H9 (cell line): ENCODE results near the gene PMP22. TPM values are rescaled to one million over a fixed set of nuclear protein-coding genes. Genes with fewer than 3 reads are reported as not detected.
A peak's percentile ranks its signal among the peaks of the same experiment; 100 is the strongest.

ENCODE experiments used
- DNase-seq: peaks from one replicate; pipeline ENCODE4 v3.0.0-alpha.2; 2017
- H2AFZ ChIP-seq: one replicate; pipeline ENCODE4 v1.6.1; 2013; ENCODE audit warnings: mild to moderate bottlenecking, low read length, control low read depth, moderate library complexity
- H2AK5ac ChIP-seq: 2 replicates; pipeline ENCODE4 v1.6.1; 2013; ENCODE audit warnings: low read length, control low read depth, mixed read lengths; ENCODE audit not compliant: insufficient read length
- H2BK120ac ChIP-seq: one replicate; pipeline ENCODE4 v1.6.1; 2013; ENCODE audit warnings: low read depth, mild to moderate bottlenecking, low read length, control low read depth, inconsistent platforms; ENCODE audit not compliant: poor library complexity, severe bottlenecking
- H2BK12ac ChIP-seq: 2 replicates; pipeline ENCODE4 v1.6.1; 2013; ENCODE audit warnings: low read length, control low read depth, mixed read lengths, low read depth; ENCODE audit not compliant: insufficient read length
- H2BK15ac ChIP-seq: 2 replicates; pipeline ENCODE4 v1.6.1; 2013; ENCODE audit warnings: low read depth, low read length, control low read depth
- H2BK20ac ChIP-seq: one replicate; pipeline ENCODE4 v1.6.1; 2013; ENCODE audit warnings: low read depth, mild to moderate bottlenecking, low read length, control low read depth, inconsistent platforms; ENCODE audit not compliant: poor library complexity, severe bottlenecking
- H2BK5ac ChIP-seq: 2 replicates; pipeline ENCODE4 v1.6.1; 2013; ENCODE audit warnings: low read length, control low read depth, mixed read lengths; ENCODE audit not compliant: insufficient read length
- H3K14ac ChIP-seq: 2 replicates; pipeline ENCODE4 v1.6.1; 2013; ENCODE audit warnings: low read length, control low read depth; ENCODE audit not compliant: insufficient read depth
- H3K18ac ChIP-seq: 2 replicates; pipeline ENCODE4 v1.6.1; 2013; ENCODE audit warnings: low read depth, mild to moderate bottlenecking, mixed read lengths, low read length, control low read depth; ENCODE audit not compliant: insufficient read length
- H3K23ac ChIP-seq: 2 replicates; pipeline ENCODE4 v1.6.1; 2013; ENCODE audit warnings: low read length, control low read depth, mixed read lengths, low read depth; ENCODE audit not compliant: insufficient read length
- H3K23me2 ChIP-seq: 2 replicates; pipeline ENCODE4 v1.6.1; 2013; ENCODE audit warnings: low read depth, mild to moderate bottlenecking, mixed read lengths, low read length, control low read depth; ENCODE audit not compliant: insufficient read length, poor library complexity, severe bottlenecking
- H3K27ac ChIP-seq: 2 replicates; pipeline ENCODE4 v1.5.1; 2013; ENCODE audit warnings: low read length, control low read depth, mixed read lengths, low read depth; ENCODE audit not compliant: insufficient read length
- H3K27me3 ChIP-seq: 2 replicates; pipeline ENCODE4 v1.6.1; 2013; ENCODE audit warnings: low read length, control low read depth, inconsistent platforms; ENCODE audit not compliant: insufficient read depth
- H3K4ac ChIP-seq: 2 replicates; pipeline ENCODE4 v1.6.1; 2013; ENCODE audit warnings: low read depth, mild to moderate bottlenecking, control low read depth, inconsistent platforms, low read length, moderate library complexity
- H3K4me1 ChIP-seq: 2 replicates; pipeline ENCODE4 v1.6.1; 2013; ENCODE audit warnings: low read length, control low read depth, inconsistent platforms; ENCODE audit not compliant: insufficient read depth
- H3K4me2 ChIP-seq: 2 replicates; pipeline ENCODE4 v1.6.1; 2013; ENCODE audit warnings: low read length, control low read depth, mixed read lengths; ENCODE audit not compliant: insufficient read length, insufficient read depth
- H3K56ac ChIP-seq: 2 replicates; pipeline ENCODE4 v1.6.1; 2013; ENCODE audit warnings: low read depth, mild to moderate bottlenecking, mixed read lengths, low read length, control low read depth; ENCODE audit not compliant: insufficient read length
- H3K79me1 ChIP-seq: 2 replicates; pipeline ENCODE4 v1.6.1; 2013; ENCODE audit warnings: low read depth, mild to moderate bottlenecking, moderate library complexity, low read length, control low read depth, inconsistent platforms; ENCODE audit not compliant: insufficient read depth, poor library complexity, severe bottlenecking
- H3K79me2 ChIP-seq: 2 replicates; pipeline ENCODE4 v1.6.1; 2013; ENCODE audit warnings: low read length, control low read depth, inconsistent platforms; ENCODE audit not compliant: insufficient read depth
- H3K9ac ChIP-seq: 2 replicates; pipeline ENCODE4 v1.6.1; 2013; ENCODE audit warnings: low read length, control low read depth, mixed read lengths; ENCODE audit not compliant: insufficient read length; ENCODE audit errors: extremely low read depth
- H3K9me3 ChIP-seq: one replicate; pipeline ENCODE4 v1.6.1; 2013; ENCODE audit warnings: low read depth, low read length, inconsistent platforms; ENCODE audit not compliant: control insufficient read depth
- H3T11ph ChIP-seq: one replicate; pipeline ENCODE4 v1.6.1; 2013; ENCODE audit warnings: mild to moderate bottlenecking, low read length, control low read depth, inconsistent platforms
- H4K20me1 ChIP-seq: one replicate; pipeline ENCODE4 v1.6.1; 2013; ENCODE audit not compliant: control insufficient read depth, insufficient read length, insufficient read depth
- H4K5ac ChIP-seq: 2 replicates; pipeline ENCODE4 v1.6.1; 2013; ENCODE audit warnings: low read depth, mild to moderate bottlenecking, mixed read lengths, low read length, control low read depth; ENCODE audit not compliant: insufficient read length
- H4K8ac ChIP-seq: replicated peaks from 2 replicates; pipeline ENCODE4 v1.6.1; 2013; ENCODE audit warnings: low read length, control low read depth, mixed read lengths, low read depth; ENCODE audit not compliant: insufficient read length
- H4K91ac ChIP-seq: 2 replicates; pipeline ENCODE4 v1.6.1; 2013; ENCODE audit warnings: low read depth, mild to moderate bottlenecking, moderate library complexity, mixed read lengths, low read length, control low read depth; ENCODE audit not compliant: insufficient read length
- H3K27ac Mint-ChIP-seq, 3 experiments: 2 replicates in 2 of 3; 3 replicates in 1 of 3; pipeline ENCODE4 v1.8.0; 2020 to 2021; ENCODE audit warnings: mixed read lengths in 3 of 3, mild to moderate bottlenecking in 1 of 3, moderate library complexity in 1 of 3
- H3K27me3 Mint-ChIP-seq: 2 replicates; pipeline ENCODE4 v1.8.0; 2021; ENCODE audit warnings: low read depth, mild to moderate bottlenecking, moderate library complexity, mixed read lengths
- H3K36me3 Mint-ChIP-seq, 3 experiments: 2 replicates in 2 of 3; 3 replicates in 1 of 3; pipeline ENCODE4 v1.8.0; 2020 to 2021; ENCODE audit warnings: low read depth in 3 of 3, mixed read lengths in 3 of 3; ENCODE audit not compliant: insufficient read depth in 1 of 3
- H3K4me1 Mint-ChIP-seq, 2 experiments: 2 replicates each; pipeline ENCODE4 v1.8.0; 2020; ENCODE audit warnings: mixed read lengths in 2 of 2
- H3K4me3 Mint-ChIP-seq, 2 experiments: 2 replicates in 1 of 2; 3 replicates in 1 of 2; pipeline ENCODE4 v1.8.0; 2020 to 2021; ENCODE audit warnings: mild to moderate bottlenecking in 2 of 2, mixed read lengths in 2 of 2, moderate library complexity in 1 of 2
- H3K9me3 Mint-ChIP-seq, 2 experiments: 2 replicates in 1 of 2; 3 replicates in 1 of 2; pipeline ENCODE4 v1.8.0; 2020; ENCODE audit warnings: mild to moderate bottlenecking in 2 of 2, mixed read lengths in 2 of 2, moderate library complexity in 1 of 2
- WGBS: extraction: QIAGEN DNeasy Blood & Tissue Kit; methylation state at CpG from one replicate; pipeline ENCODE4 v1.1.7; 2013; ENCODE audit warnings: missing lambda C conversion rate, low lambda C conversion rate, mixed read lengths; ENCODE audit not compliant: insufficient read length; ENCODE audit errors: extremely low coverage; 5-methylcytosine and 5-hydroxymethylcytosine counted together
- total RNA-seq: library from RNA; stranded (reverse); gene quantifications from 2 replicates; pipeline ENCODE4 v1.2.1, GENCODE V29; 2021
- TF ChIP-seq, protein P1 (sequence below): fragments of 200-600 bp; sonication (generic); conservative IDR thresholded peaks from 3 replicates; pipeline ENCODE4 v1.8.0; 2021; ENCODE audit warnings: antibody characterized with exemption, mild to moderate bottlenecking

Gene PMP22
- total RNA-seq, 1 experiment from 2014 or later: 1.5 TPM

DNA sequence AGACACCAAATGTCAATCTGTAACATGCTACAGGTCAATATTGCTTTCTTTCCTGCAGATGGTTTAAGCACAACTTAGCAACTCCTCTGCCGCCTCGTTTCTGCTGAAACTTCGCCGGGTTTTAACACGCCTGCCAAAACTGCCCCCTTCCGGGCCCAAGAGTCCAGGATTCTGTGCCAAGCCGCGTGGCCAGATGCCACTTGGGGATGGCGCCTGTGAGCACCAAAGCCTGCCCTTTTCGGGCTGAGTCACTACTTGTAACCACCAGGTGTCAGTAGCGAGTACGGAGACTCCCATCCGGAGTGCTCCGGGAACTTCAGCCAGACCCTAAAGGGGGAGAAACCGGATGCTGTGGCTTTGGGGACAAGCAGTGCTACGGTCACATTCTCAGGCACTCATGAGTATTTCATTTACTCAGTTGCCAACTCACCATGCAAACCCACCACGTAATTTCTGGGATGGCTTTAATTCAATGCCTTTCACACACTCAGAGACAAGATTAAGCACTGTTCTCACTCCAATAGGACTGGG lies 7.8 kb downstream of the PMP22 start:
- H3K23ac ChIP-seq: no peak overlapping the region
- H3K4me1 ChIP-seq: no peaks in the 10 kb centered on the region
- Mint-ChIP-seq H3K4me1 (peaks cover 15 to 25% of the 10 kb centered on the region in 2 experiments), H3K9me3 (no peaks in the 10 kb centered on the region; a peak in 1 of 5 replicates), H3K36me3 (no peaks in the 10 kb centered on the region; a peak in 1 of 7 replicates), H3K27ac (no peak overlapping the region), H3K4me3 (peak overlapping the region; percentile 27 to 30; a peak in 2 of 5 replicates), H3K27me3 (peaks cover 72% of the 10 kb centered on the region)
- H3K14ac ChIP-seq: no peak overlapping the region
- no peaks in the 10 kb centered on the region for H3K9me3 ChIP-seq
- no peaks in the 10 kb centered on the region for H3K79me1 ChIP-seq
- H2BK20ac ChIP-seq: no peak overlapping the region
- DNase-seq: peak; percentile 90
- H2BK120ac ChIP-seq: no peak overlapping the region
- no peak overlapping the region for H2AK5ac ChIP-seq
- H3K18ac ChIP-seq: no peak overlapping the region
- H3K27me3 ChIP-seq: peaks cover 34% of the 10 kb centered on the region
- peak overlapping the region; percentile 38 for H3K4me2 ChIP-seq
- H2AFZ ChIP-seq: no peak overlapping the region
- no peak overlapping the region for H3K56ac ChIP-seq
- no peak overlapping the region for H3K27ac ChIP-seq
- no peak overlapping the region for H3K4ac ChIP-seq
- H2BK15ac ChIP-seq: no peak overlapping the region
- WGBS: no CpG with 5 or more reads among the region's 17 CpGs
- H3T11ph ChIP-seq: no peak overlapping the region
- no peak overlapping the region for H2BK5ac ChIP-seq
- no peaks in the 10 kb centered on the region for H3K79me2 ChIP-seq
- no peak overlapping the region for H3K9ac ChIP-seq
- H4K5ac ChIP-seq: no peak overlapping the region
- no peak overlapping the region for H2BK12ac ChIP-seq
- H4K8ac ChIP-seq: no peak overlapping the region
- H3K23me2 ChIP-seq: peaks cover 16% of the 10 kb centered on the region
- H4K20me1 ChIP-seq: no peaks in the 10 kb centered on the region
- H4K91ac ChIP-seq: no peak overlapping the region
- TF ChIP-seq, protein P1, sequence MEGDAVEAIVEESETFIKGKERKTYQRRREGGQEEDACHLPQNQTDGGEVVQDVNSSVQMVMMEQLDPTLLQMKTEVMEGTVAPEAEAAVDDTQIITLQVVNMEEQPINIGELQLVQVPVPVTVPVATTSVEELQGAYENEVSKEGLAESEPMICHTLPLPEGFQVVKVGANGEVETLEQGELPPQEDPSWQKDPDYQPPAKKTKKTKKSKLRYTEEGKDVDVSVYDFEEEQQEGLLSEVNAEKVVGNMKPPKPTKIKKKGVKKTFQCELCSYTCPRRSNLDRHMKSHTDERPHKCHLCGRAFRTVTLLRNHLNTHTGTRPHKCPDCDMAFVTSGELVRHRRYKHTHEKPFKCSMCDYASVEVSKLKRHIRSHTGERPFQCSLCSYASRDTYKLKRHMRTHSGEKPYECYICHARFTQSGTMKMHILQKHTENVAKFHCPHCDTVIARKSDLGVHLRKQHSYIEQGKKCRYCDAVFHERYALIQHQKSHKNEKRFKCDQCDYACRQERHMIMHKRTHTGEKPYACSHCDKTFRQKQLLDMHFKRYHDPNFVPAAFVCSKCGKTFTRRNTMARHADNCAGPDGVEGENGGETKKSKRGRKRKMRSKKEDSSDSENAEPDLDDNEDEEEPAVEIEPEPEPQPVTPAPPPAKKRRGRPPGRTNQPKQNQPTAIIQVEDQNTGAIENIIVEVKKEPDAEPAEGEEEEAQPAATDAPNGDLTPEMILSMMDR: peak; percentile 94
